ENCODE data around the gene PTEN. TPM values are rescaled to one million over a fixed set of nuclear protein-coding genes. Genes with fewer than 3 reads are reported as not detected.

PTEN gene
- total RNA-seq, 1 donor from 2014 or later = 90.3 TPM

DNA sequence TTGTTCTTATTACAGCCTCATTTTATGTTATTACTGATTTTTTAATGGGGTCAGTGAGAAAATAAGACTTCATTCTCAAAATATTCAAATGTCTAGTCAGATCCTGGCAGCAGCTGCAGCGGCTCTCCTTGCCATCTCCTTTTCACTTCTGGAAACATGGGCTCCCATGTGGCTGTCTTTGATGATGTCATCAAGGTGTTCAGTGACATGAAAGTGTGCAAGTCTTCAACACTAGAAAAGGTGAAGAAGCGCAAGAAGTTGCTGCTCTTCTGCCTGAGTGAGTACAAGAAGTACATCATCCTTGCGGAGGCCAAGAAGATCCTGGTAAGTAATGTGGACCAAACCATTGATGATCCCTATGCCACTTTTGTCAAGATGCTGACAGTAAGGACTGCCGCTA lies 19.7 kb upstream of the PTEN start:
- Histone ChIP-seq H3K4me3 (ENCODE audit: insufficient read depth, low read depth, low read length) (no peak overlapping the region), H2AFZ (ENCODE audit: low read depth, low read length) (no peak overlapping the region), H3K9me3 (ENCODE audit: insufficient read depth, low read depth, low read length) (no peaks in the 10 kb centered on the region), H3K27ac (ENCODE audit: low read depth, low read length) (peak overlapping the region; percentile 73), H3K27me3 (ENCODE audit: insufficient read depth, low read length) (no peaks in the 10 kb centered on the region), H4K20me1 (ENCODE audit: insufficient read depth, low read length) (no peaks in the 10 kb centered on the region), H3K4me2 (ENCODE audit: low read length) (no peak overlapping the region), H3K36me3 (ENCODE audit: insufficient read depth, low read length) (no peaks in the 10 kb centered on the region), H3K4me1 (ENCODE audit: insufficient read depth, low read length) (peaks cover 14% of the 10 kb centered on the region), H3K9ac (ENCODE audit: low read length) (no peak overlapping the region), H3K79me2 (ENCODE audit: insufficient read depth, low read length) (no peaks in the 10 kb centered on the region)
- Mint-ChIP-seq H3K4me3 (ENCODE audit: unreplicated experiment) (no peak overlapping the region), H3K36me3 (ENCODE audit: low read depth, unreplicated experiment) (no peaks in the 10 kb centered on the region), H3K9me3 (ENCODE audit: unreplicated experiment) (no peaks in the 10 kb centered on the region), H3K4me1 (ENCODE audit: low read depth, unreplicated experiment) (peaks cover 24% of the 10 kb centered on the region), H3K27ac (ENCODE audit: unreplicated experiment) (peak overlapping the region; percentile 89), H3K27me3 (ENCODE audit: low read depth, unreplicated experiment) (no peaks in the 10 kb centered on the region)
- TF ChIP-seq EZH2 (IDR thresholded peaks at IDR 0.05; ENCODE audit: insufficient read depth, low read length) (no peak), CTCF (IDR thresholded peaks at IDR 0.05; ENCODE audit: insufficient read depth, low read depth, low read length) (no peak)
- DNase-seq (ENCODE audit: low read depth) (no peak), FAIRE-seq (no peak)

DNA sequence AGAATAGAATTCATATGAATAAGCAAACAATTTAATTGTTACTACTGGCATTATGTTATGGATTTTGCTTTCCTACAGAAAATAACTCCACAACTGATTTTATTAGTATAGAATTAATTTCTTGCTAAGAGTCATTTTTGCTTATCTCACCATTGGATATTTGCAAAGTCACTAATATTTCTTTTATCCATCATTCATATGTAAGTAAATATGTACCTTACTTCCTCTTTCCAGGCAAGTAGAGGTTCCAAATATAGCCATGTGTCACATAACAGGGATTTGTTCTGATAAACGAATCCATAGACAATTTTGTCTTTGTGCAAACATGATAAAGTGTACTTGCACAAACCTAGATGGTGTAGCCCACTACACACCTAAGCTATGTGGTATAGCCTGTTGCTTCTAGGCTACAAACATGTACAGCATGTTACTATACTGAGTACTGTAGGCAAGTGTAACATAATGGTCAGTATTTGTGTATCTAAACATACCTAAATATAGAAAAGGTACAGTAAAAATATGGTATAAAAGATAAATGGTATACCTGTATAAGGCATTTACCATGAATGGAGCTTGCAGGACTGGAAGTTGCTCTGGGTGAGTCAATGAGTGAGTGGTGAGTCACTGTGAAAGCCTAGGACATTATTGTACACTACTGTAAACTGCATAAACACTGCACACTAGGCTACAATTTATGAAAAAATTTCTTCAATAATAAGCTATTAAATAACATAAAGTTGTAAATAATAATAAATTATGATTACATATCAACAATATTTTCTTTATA lies 18.4 kb upstream of the PTEN start:
- no peaks in the 10 kb centered on the region for H3K9me3 Mint-ChIP-seq (ENCODE audit: unreplicated experiment)
- H3K4me1 ChIP-seq (ENCODE audit: insufficient read depth, low read length) = peaks cover 14% of the 10 kb centered on the region
- H3K27me3 ChIP-seq (ENCODE audit: insufficient read depth, low read length) = no peaks in the 10 kb centered on the region
- H3K36me3 ChIP-seq (ENCODE audit: insufficient read depth, low read length) = no peaks in the 10 kb centered on the region
- H4K20me1 ChIP-seq (ENCODE audit: insufficient read depth, low read length) = no peaks in the 10 kb centered on the region
- H3K4me3 ChIP-seq (ENCODE audit: insufficient read depth, low read depth, low read length) = no peak overlapping the region
- H2AFZ ChIP-seq (ENCODE audit: low read depth, low read length) = no peak overlapping the region
- peak overlapping the region; percentile 80 for H3K27ac ChIP-seq (ENCODE audit: low read depth, low read length)
- TF ChIP-seq CTCF (IDR thresholded peaks at IDR 0.05; ENCODE audit: insufficient read depth, low read depth, low read length) (no peak), EZH2 (IDR thresholded peaks at IDR 0.05; ENCODE audit: insufficient read depth, low read length) (no peak)
- H3K9me3 ChIP-seq (ENCODE audit: insufficient read depth, low read depth, low read length) = no peaks in the 10 kb centered on the region
- peak overlapping the region; percentile 34 for H3K27ac Mint-ChIP-seq (ENCODE audit: unreplicated experiment)
- no peaks in the 10 kb centered on the region for H3K36me3 Mint-ChIP-seq (ENCODE audit: low read depth, unreplicated experiment)
- H3K4me1 Mint-ChIP-seq (ENCODE audit: low read depth, unreplicated experiment) = peaks cover 24% of the 10 kb centered on the region
- FAIRE-seq (peak; percentile 26), DNase-seq (ENCODE audit: low read depth) (peak; percentile 70)
- no peak overlapping the region for H3K4me2 ChIP-seq (ENCODE audit: low read length)
- no peaks in the 10 kb centered on the region for H3K79me2 ChIP-seq (ENCODE audit: insufficient read depth, low read length)
- no peaks in the 10 kb centered on the region for H3K27me3 Mint-ChIP-seq (ENCODE audit: low read depth, unreplicated experiment)
- H3K4me3 Mint-ChIP-seq (ENCODE audit: unreplicated experiment) = no peak overlapping the region
- no peak overlapping the region for H3K9ac ChIP-seq (ENCODE audit: low read length)

DNA sequence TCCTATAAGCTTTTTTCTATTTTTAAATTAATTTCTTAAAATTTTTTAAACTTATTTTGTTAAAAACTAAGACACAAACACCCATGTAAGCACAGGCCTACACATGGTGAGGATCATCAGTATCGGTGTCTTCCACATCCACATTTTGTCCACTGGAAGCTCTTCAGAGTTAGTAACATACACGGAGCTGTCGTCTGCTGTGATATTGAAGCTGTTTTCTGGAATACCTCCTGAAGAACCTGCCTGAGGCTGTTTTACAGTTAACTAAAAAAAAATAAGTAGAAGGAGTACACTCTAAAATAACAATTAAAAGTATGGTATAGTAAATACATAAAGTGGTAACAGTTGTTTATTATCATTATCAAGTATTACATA lies 17.8 kb upstream of the PTEN start:
- Histone ChIP-seq H4K20me1 (ENCODE audit: insufficient read depth, low read length) (no peaks in the 10 kb centered on the region), H3K27me3 (ENCODE audit: insufficient read depth, low read length) (no peaks in the 10 kb centered on the region), H3K79me2 (ENCODE audit: insufficient read depth, low read length) (no peaks in the 10 kb centered on the region), H3K9me3 (ENCODE audit: insufficient read depth, low read depth, low read length) (no peaks in the 10 kb centered on the region), H3K9ac (ENCODE audit: low read length) (no peak overlapping the region), H3K4me2 (ENCODE audit: low read length) (no peak overlapping the region), H3K36me3 (ENCODE audit: insufficient read depth, low read length) (no peaks in the 10 kb centered on the region), H2AFZ (ENCODE audit: low read depth, low read length) (no peak overlapping the region), H3K4me3 (ENCODE audit: insufficient read depth, low read depth, low read length) (no peak overlapping the region), H3K4me1 (ENCODE audit: insufficient read depth, low read length) (peaks cover 14% of the 10 kb centered on the region), H3K27ac (ENCODE audit: low read depth, low read length) (peak overlapping the region; percentile 80)
- Mint-ChIP-seq H3K36me3 (ENCODE audit: low read depth, unreplicated experiment) (no peaks in the 10 kb centered on the region), H3K27ac (ENCODE audit: unreplicated experiment) (peak overlapping the region; percentile 29), H3K4me1 (ENCODE audit: low read depth, unreplicated experiment) (peaks cover 24% of the 10 kb centered on the region), H3K9me3 (ENCODE audit: unreplicated experiment) (no peaks in the 10 kb centered on the region), H3K4me3 (ENCODE audit: unreplicated experiment) (no peak overlapping the region), H3K27me3 (ENCODE audit: low read depth, unreplicated experiment) (no peaks in the 10 kb centered on the region)
- FAIRE-seq (no peak), DNase-seq (ENCODE audit: low read depth) (no peak)
- no peak for TF ChIP-seq EZH2 (IDR thresholded peaks at IDR 0.05; ENCODE audit: insufficient read depth, low read length)
